ENCODE results near the gene PRLHR.

Gene PRLHR

DNA sequence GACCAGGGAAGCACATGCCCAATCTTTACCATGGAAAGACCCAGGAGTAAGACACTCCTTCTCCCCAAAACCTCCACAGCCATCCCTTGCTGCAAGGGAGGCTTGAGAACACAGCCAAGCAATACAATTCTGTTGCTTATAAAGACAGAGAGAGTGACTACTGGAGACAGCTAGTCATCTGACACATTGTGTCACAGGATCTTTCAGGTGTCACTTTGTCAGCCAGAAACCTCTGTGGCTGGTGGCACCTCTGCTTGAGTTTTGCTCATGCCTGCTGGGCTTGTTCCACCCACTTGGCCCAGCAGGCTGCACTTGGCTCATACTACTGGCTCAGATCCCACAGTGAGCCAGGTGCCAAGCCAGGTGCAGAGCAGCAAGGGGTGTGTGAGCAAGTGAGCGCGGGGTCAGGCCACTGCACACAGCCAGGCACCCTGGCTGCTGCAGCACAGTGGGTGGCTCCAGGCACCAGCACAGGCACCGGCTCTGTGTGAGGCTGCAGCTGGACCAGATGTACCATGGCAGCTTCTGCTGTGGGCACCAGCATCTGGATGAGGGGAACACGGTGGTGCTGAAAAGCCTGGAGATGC is 12.4 kb upstream of the PRLHR start:
- no peaks in the 10 kb centered on the region for H3K79me2 ChIP-seq (ENCODE audit: insufficient read depth, low read length)
- H3K4me3 ChIP-seq (ENCODE audit: low read depth in 1 of 2, low read length in 2 of 2): no peak overlapping the region
- ATAC-seq (ENCODE audit: insufficient read depth, low read depth): no peak
- H3K9me3 ChIP-seq (ENCODE audit: insufficient read depth, low read length, severe bottlenecking): peaks cover 14% of the 10 kb centered on the region
- no peaks in the 10 kb centered on the region for H3K36me3 ChIP-seq (ENCODE audit: insufficient read depth, low read length)
- no peak overlapping the region for H3K4me2 ChIP-seq (ENCODE audit: insufficient read depth, low read length)
- no peak overlapping the region for H2AFZ ChIP-seq (ENCODE audit: low read depth, low read length)
- H3K27ac ChIP-seq (ENCODE audit: low read length): no peak overlapping the region
- peaks cover 4% of the 10 kb centered on the region for H3K27me3 ChIP-seq (ENCODE audit: insufficient read depth, low read length, poor library complexity)
- H4K20me1 ChIP-seq (ENCODE audit: insufficient read depth, low read length): no peaks in the 10 kb centered on the region
- H3K4me1 ChIP-seq (ENCODE audit: insufficient read depth, low read length): no peaks in the 10 kb centered on the region
- no peak overlapping the region for H3K9ac ChIP-seq (ENCODE audit: low read depth, low read length)
- DNase-seq: no peak
- TF ChIP-seq, protein P1, sequence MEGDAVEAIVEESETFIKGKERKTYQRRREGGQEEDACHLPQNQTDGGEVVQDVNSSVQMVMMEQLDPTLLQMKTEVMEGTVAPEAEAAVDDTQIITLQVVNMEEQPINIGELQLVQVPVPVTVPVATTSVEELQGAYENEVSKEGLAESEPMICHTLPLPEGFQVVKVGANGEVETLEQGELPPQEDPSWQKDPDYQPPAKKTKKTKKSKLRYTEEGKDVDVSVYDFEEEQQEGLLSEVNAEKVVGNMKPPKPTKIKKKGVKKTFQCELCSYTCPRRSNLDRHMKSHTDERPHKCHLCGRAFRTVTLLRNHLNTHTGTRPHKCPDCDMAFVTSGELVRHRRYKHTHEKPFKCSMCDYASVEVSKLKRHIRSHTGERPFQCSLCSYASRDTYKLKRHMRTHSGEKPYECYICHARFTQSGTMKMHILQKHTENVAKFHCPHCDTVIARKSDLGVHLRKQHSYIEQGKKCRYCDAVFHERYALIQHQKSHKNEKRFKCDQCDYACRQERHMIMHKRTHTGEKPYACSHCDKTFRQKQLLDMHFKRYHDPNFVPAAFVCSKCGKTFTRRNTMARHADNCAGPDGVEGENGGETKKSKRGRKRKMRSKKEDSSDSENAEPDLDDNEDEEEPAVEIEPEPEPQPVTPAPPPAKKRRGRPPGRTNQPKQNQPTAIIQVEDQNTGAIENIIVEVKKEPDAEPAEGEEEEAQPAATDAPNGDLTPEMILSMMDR (IDR thresholded peaks at IDR 0.05; ENCODE audit: borderline replicate concordance, extremely low read depth, low read length, poor library complexity, severe bottlenecking): no peak
- TF ChIP-seq EZH2 (IDR thresholded peaks at IDR 0.05; ENCODE audit: borderline replicate concordance, low read depth, low read length, severe bottlenecking): no peak

DNA sequence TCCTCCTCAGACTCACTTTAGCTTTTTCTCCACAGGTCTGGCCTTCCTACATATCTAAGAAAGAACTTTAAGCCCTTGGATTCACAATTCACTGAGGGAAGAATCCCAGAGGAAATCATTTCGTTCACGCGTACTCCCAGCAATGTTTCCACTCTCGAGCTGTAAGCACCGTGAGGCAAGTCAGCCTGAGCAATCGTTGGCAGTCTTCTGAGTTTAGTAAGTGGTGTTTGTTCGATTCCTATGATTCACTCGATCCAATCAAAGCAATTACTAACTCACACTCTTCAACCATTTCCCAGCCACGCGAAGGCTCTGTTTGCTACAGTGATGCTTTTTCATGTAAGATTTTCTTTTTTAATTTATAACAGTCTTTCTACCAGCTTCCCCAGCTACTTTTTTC is 10.2 kb upstream of the PRLHR start:
- no peak overlapping the region for H3K4me3 ChIP-seq (ENCODE audit: low read depth in 1 of 2, low read length in 2 of 2)
- TF ChIP-seq, protein P1 (IDR thresholded peaks at IDR 0.05; ENCODE audit: borderline replicate concordance, extremely low read depth, low read length, poor library complexity, severe bottlenecking): no peak
- no peak for TF ChIP-seq EZH2 (IDR thresholded peaks at IDR 0.05; ENCODE audit: borderline replicate concordance, low read depth, low read length, severe bottlenecking)
- ATAC-seq (ENCODE audit: insufficient read depth, low read depth): no peak

DNA sequence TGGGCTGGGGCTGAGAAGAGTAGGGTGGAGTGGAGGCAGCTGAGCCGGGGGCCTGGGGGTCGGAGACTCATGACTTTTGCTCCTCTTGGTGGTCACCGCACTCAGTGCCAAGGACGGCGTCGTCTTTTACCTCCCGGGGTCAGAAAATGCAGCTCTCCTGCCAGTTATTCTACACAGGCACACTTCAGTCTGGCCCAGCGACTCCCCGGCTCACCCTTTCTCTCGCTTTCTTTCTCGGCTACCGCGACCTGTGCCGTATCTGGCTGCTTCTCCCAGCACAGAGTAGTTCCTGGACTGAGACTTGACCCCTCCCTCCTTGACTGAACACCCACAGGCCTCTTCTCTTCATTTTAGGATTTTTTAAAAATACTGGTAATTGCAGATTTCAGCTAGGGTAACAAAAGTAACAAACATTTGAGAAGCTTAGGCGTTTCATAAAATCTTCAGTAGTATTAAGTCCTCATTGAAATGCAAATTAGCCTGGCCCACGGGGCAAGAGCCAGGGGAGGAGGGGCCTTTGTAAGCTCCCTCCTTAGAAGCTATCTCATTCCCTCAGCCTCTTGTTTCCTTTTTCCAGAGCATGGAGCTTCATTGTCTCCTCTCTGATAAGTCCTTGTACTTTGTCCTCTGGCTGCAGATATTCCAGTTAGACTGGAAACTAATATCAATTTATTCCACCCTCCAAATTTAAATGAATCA is 1.1 kb upstream of the PRLHR start:
- H3K4me1 ChIP-seq (ENCODE audit: insufficient read depth, low read length): no peaks in the 10 kb centered on the region
- TF ChIP-seq, protein P1 (IDR thresholded peaks at IDR 0.05; ENCODE audit: borderline replicate concordance, extremely low read depth, low read length, poor library complexity, severe bottlenecking): no peak
- no peak for TF ChIP-seq EZH2 (IDR thresholded peaks at IDR 0.05; ENCODE audit: borderline replicate concordance, low read depth, low read length, severe bottlenecking)
- ATAC-seq (ENCODE audit: insufficient read depth, low read depth): no peak
- H3K9ac ChIP-seq (ENCODE audit: low read depth, low read length): no peak overlapping the region
- no peaks in the 10 kb centered on the region for H3K27me3 ChIP-seq (ENCODE audit: insufficient read depth, low read length, poor library complexity)
- H3K36me3 ChIP-seq (ENCODE audit: insufficient read depth, low read length): no peaks in the 10 kb centered on the region
- no peaks in the 10 kb centered on the region for H3K79me2 ChIP-seq (ENCODE audit: insufficient read depth, low read length)
- no peak overlapping the region for H3K4me2 ChIP-seq (ENCODE audit: insufficient read depth, low read length)
- no peak overlapping the region for H3K4me3 ChIP-seq (ENCODE audit: low read depth in 1 of 2, low read length in 2 of 2)
- H3K27ac ChIP-seq (ENCODE audit: low read length): no peak overlapping the region
- no peaks in the 10 kb centered on the region for H4K20me1 ChIP-seq (ENCODE audit: insufficient read depth, low read length)
- no peak for DNase-seq
- no peaks in the 10 kb centered on the region for H3K9me3 ChIP-seq (ENCODE audit: insufficient read depth, low read length, severe bottlenecking)
- H2AFZ ChIP-seq (ENCODE audit: low read depth, low read length): no peak overlapping the region

More for the DNA sequence above, 10.2 kb upstream of the PRLHR start:
- no peak overlapping the region for H2AFZ ChIP-seq (ENCODE audit: low read depth, low read length)
- no peak overlapping the region for H3K4me2 ChIP-seq (ENCODE audit: insufficient read depth, low read length)
- no peaks in the 10 kb centered on the region for H3K79me2 ChIP-seq (ENCODE audit: insufficient read depth, low read length)
- H3K9me3 ChIP-seq (ENCODE audit: insufficient read depth, low read length, severe bottlenecking): peaks cover 14% of the 10 kb centered on the region
- H3K27ac ChIP-seq (ENCODE audit: low read length): no peak overlapping the region
- H3K36me3 ChIP-seq (ENCODE audit: insufficient read depth, low read length): no peaks in the 10 kb centered on the region
- no peaks in the 10 kb centered on the region for H4K20me1 ChIP-seq (ENCODE audit: insufficient read depth, low read length)
- H3K9ac ChIP-seq (ENCODE audit: low read depth, low read length): no peak overlapping the region
- H3K4me1 ChIP-seq (ENCODE audit: insufficient read depth, low read length): no peaks in the 10 kb centered on the region
- H3K27me3 ChIP-seq (ENCODE audit: insufficient read depth, low read length, poor library complexity): peaks cover 4% of the 10 kb centered on the region
- DNase-seq: no peak

Measured in DND-41 (cell line).